IMR-90 (cell line): ENCODE measurements around the gene ANKRD40. TPM values are rescaled to one million over a fixed set of nuclear protein-coding genes. Genes with fewer than 3 reads are reported as not detected.

Experiments
- ATAC-seq: fragments of 200-7000 bp; cut with Tn5 transposase; 2 replicates; pipeline ENCODE4 v1.9.1; 2020; ENCODE audit warnings: low read depth, mild to moderate bottlenecking, moderate library complexity
- BruUV-seq: library from RNA; stranded (reverse); fragments of 400-500 nt; replicated peaks from 2 replicates; lab custom pipeline; 2021; lab: Mats Ljungman, UMichigan
- CTCF ChIA-PET: fragments of 300-600 bp; formaldehyde crosslinking; extraction: SDS; loops from one replicate; lab custom pipeline; 2021; ENCODE audit warnings: antibody characterized with exemption; lab: Yijun Ruan, JAX
- POLR2A ChIA-PET: fragments of 300-600 bp; sonication (Branson Sonifier 250); formaldehyde crosslinking; loops from one replicate; lab custom pipeline; 2022; ENCODE audit warnings: antibody characterized with exemption; ENCODE audit not compliant: unreplicated experiment; lab: Charles Lee
- DNase-seq: peaks from one replicate; pipeline ENCODE4 v3.0.0; 2013
- H2AFZ ChIP-seq: replicated peaks from 2 replicates; pipeline ENCODE3; 2013; ENCODE audit warnings: low read length, mild to moderate bottlenecking; ENCODE audit not compliant: poor library complexity
- H2AK5ac ChIP-seq: 2 replicates; pipeline ENCODE4 v1.6.1; 2013; ENCODE audit warnings: low read depth, low read length, inconsistent platforms
- H2AK9ac ChIP-seq: replicated peaks from 2 replicates; pipeline ENCODE3; 2013; ENCODE audit warnings: mild to moderate bottlenecking, low read depth, low read length, moderate library complexity; ENCODE audit not compliant: poor library complexity
- H2BK120ac ChIP-seq: 2 replicates; pipeline ENCODE4 v1.6.1; 2013; ENCODE audit warnings: low read depth, low read length, inconsistent platforms
- H2BK15ac ChIP-seq: 3 replicates; pipeline ENCODE4 v1.6.1; 2013; ENCODE audit warnings: low read depth, low read length, inconsistent platforms
- H2BK20ac ChIP-seq: 2 replicates; pipeline ENCODE4 v1.6.1; 2013; ENCODE audit warnings: low read depth, mild to moderate bottlenecking, inconsistent platforms, low read length, moderate library complexity
- H2BK5ac ChIP-seq: 2 replicates; pipeline ENCODE4 v1.6.1; 2013; ENCODE audit warnings: mild to moderate bottlenecking, low read depth, low read length, inconsistent platforms; ENCODE audit not compliant: poor library complexity, severe bottlenecking
- H3K14ac ChIP-seq: replicated peaks from 2 replicates; pipeline ENCODE4 v1.6.1; 2013; ENCODE audit warnings: low read depth, low read length, inconsistent platforms
- H3K18ac ChIP-seq: 2 replicates; pipeline ENCODE4 v1.6.1; 2013; ENCODE audit warnings: low read depth, low read length, control low read depth
- H3K23ac ChIP-seq: 2 replicates; pipeline ENCODE4 v1.6.1; 2013; ENCODE audit warnings: low read depth, low read length, inconsistent platforms
- H3K27ac ChIP-seq: 2 replicates; pipeline ENCODE4 v1.5.1; 2013; ENCODE audit warnings: mild to moderate bottlenecking, control low read depth, low read length; ENCODE audit not compliant: insufficient read depth
- H3K27me3 ChIP-seq: 2 replicates; pipeline ENCODE4 v1.6.1; 2013; ENCODE audit warnings: low read length; ENCODE audit not compliant: control insufficient read depth, insufficient read depth
- H3K36me3 ChIP-seq: 2 replicates; pipeline ENCODE4 v1.6.1; 2013; ENCODE audit warnings: low read length, mixed read lengths; ENCODE audit not compliant: control insufficient read depth, insufficient read depth
- H3K4ac ChIP-seq: 2 replicates; pipeline ENCODE4 v1.6.1; 2013; ENCODE audit warnings: low read depth, low read length, inconsistent platforms
- H3K4me1 ChIP-seq: 2 replicates; pipeline ENCODE4 v1.6.1; 2013; ENCODE audit warnings: low read length, mixed read lengths; ENCODE audit not compliant: control insufficient read depth, insufficient read depth
- H3K4me2 ChIP-seq: 2 replicates; pipeline ENCODE4 v1.6.1; 2013; ENCODE audit warnings: low read depth, mild to moderate bottlenecking, control low read depth, low read length, moderate library complexity
- H3K4me3 ChIP-seq: 2 replicates; pipeline ENCODE4 v1.5.1; 2013; ENCODE audit warnings: low read depth, mild to moderate bottlenecking, control low read depth, low read length, moderate library complexity; ENCODE audit not compliant: insufficient read depth
- H3K56ac ChIP-seq: 2 replicates; pipeline ENCODE4 v1.6.1; 2013; ENCODE audit warnings: low read length, inconsistent platforms; ENCODE audit not compliant: insufficient read depth; ENCODE audit errors: extremely low read depth
- H3K79me1 ChIP-seq, 2 experiments: 2 replicates each; pipeline ENCODE4 v1.6.1; 2013; ENCODE audit warnings: low read length in 2 of 2, inconsistent platforms in 1 of 2, low read depth in 1 of 2
- H3K9ac ChIP-seq: 2 replicates; pipeline ENCODE4 v1.6.1; 2013; ENCODE audit warnings: low read depth, low read length, control low read depth
- H3K9me1 ChIP-seq: 2 replicates; pipeline ENCODE4 v1.6.1; 2013; ENCODE audit warnings: low read length, inconsistent platforms; ENCODE audit not compliant: insufficient read depth
- H3K9me3 ChIP-seq: 2 replicates; pipeline ENCODE4 v1.6.1; 2013; ENCODE audit warnings: low read length; ENCODE audit not compliant: control insufficient read depth, insufficient read depth
- H4K20me1 ChIP-seq: 2 replicates; pipeline ENCODE4 v1.6.1; 2013; ENCODE audit warnings: low read length, inconsistent platforms; ENCODE audit not compliant: insufficient read depth
- H4K5ac ChIP-seq: 2 replicates; pipeline ENCODE4 v1.6.1; 2013; ENCODE audit warnings: mild to moderate bottlenecking, low read depth, low read length, control low read depth
- H4K8ac ChIP-seq, 2 experiments: 2 replicates each; pipeline ENCODE4 v1.6.1; 2013; ENCODE audit warnings: low read depth in 2 of 2, low read length in 2 of 2, control low read depth in 1 of 2, inconsistent platforms in 1 of 2
- H4K91ac ChIP-seq: 2 replicates; pipeline ENCODE4 v1.6.1; 2013; ENCODE audit warnings: low read depth, low read length, inconsistent platforms; ENCODE audit not compliant: insufficient read depth
- BHLHE40 ChIP-seq: fragments of 150-350 bp; IDR thresholded peaks from 2 replicates; pipeline ENCODE4 v1.6.1; 2016; ENCODE audit warnings: mild to moderate bottlenecking, low read depth, low read length
- CEBPB ChIP-seq: IDR thresholded peaks from 2 replicates; pipeline ENCODE4 v1.6.1; 2012; ENCODE audit warnings: low read depth, low read length, improper control_type of control experiment
- CHD1 ChIP-seq: IDR thresholded peaks from 2 replicates; pipeline ENCODE4 v1.6.1; 2012; ENCODE audit warnings: low read depth, low read length, improper control_type of control experiment
- FOS ChIP-seq: fragments of 150-350 bp; IDR thresholded peaks from 2 replicates; pipeline ENCODE4 v1.6.1; 2016; ENCODE audit warnings: low read depth, low read length
- MXI1 ChIP-seq: IDR thresholded peaks from 2 replicates; pipeline ENCODE4 v1.6.1; 2012; ENCODE audit warnings: low read depth, mild to moderate bottlenecking, low read length, moderate library complexity, borderline replicate concordance
- POLR2A ChIP-seq: IDR thresholded peaks from 2 replicates; pipeline ENCODE4 v1.6.1; 2012; ENCODE audit warnings: mild to moderate bottlenecking, low read depth, low read length
- RCOR1 ChIP-seq: IDR thresholded peaks from 2 replicates; pipeline ENCODE4 v1.6.1; 2012; ENCODE audit warnings: mild to moderate bottlenecking, low read length, improper control_type of control experiment; ENCODE audit not compliant: insufficient replicate concordance
- RFX5 ChIP-seq: IDR thresholded peaks from 2 replicates; pipeline ENCODE4 v1.8.0; 2012; ENCODE audit warnings: low read depth, mild to moderate bottlenecking, low read length, moderate library complexity
- WGBS, 2 experiments: methylation state at CpG; one replicate each; pipeline versions ENCODE4 v1.1.5 to v1.1.7; 2013; ENCODE audit warnings: missing lambda C conversion rate in 2 of 2; ENCODE audit not compliant: insufficient read length in 1 of 2; ENCODE audit errors: extremely low coverage in 2 of 2; 5-methylcytosine and 5-hydroxymethylcytosine counted together
- dilution Hi-C: fragments of 300-500 bp; cut with HindIII; formaldehyde crosslinking; loops from one replicate; pipeline ENCODE4 v1.14.3; 2018; ENCODE audit warnings: low sequenced_read_pairs; ENCODE audit not compliant: unreplicated experiment
- in situ Hi-C: fragments of 300-500 bp; cut with MboI; formaldehyde crosslinking; loops from 3 replicates; pipeline ENCODE4 v1.14.3; 2019; ENCODE audit warnings: low sequenced_read_pairs, inconsistent platforms, mixed read lengths
- intact Hi-C: fragments of 100-400 bp; cut with micrococcal nuclease; formaldehyde crosslinking; loops from 2 replicates; pipeline ENCODE4 v1.10.0; 2022
- polyA plus RNA-seq, 3 experiments: library from polyadenylated mRNA; depleted of rRNA; stranded (reverse); fragments of >200 nt; gene quantifications; 2 replicates each; pipeline ENCODE4 v1.2.3, GENCODE V29; 2012; ENCODE audit warnings: low replicate concordance in 1 of 3
- total RNA-seq: library from RNA; depleted of rRNA; stranded (reverse); fragments of >200 nt; gene quantifications from 2 replicates; pipeline ENCODE4 v1.2.3, GENCODE V29; 2012
- TF ChIP-seq, protein P1 (sequence below): fragments of 150-350 bp; IDR thresholded peaks from 2 replicates; pipeline ENCODE4 v1.6.1; 2016; ENCODE audit warnings: low read depth, mild to moderate bottlenecking, low read length, moderate library complexity, borderline replicate concordance
- TF ChIP-seq, protein P2 (sequence below): conservative IDR thresholded peaks from 2 replicates; pipeline ENCODE4 v1.5.1; 2012; ENCODE audit warnings: mild to moderate bottlenecking, low read depth, low read length, improper control_type of control experiment
- TF ChIP-seq, protein P3 (sequence below): fragments of 150-350 bp; IDR thresholded peaks from 2 replicates; pipeline ENCODE4 v1.6.1; 2017; ENCODE audit warnings: mild to moderate bottlenecking, antibody characterized with exemption, low read length, low read depth

ANKRD40 gene
- total and polyA plus RNA-seq, 2 of the 4 experiments (the other 2 are of a cell fraction): 23.4 to 35.8 TPM

DNA sequence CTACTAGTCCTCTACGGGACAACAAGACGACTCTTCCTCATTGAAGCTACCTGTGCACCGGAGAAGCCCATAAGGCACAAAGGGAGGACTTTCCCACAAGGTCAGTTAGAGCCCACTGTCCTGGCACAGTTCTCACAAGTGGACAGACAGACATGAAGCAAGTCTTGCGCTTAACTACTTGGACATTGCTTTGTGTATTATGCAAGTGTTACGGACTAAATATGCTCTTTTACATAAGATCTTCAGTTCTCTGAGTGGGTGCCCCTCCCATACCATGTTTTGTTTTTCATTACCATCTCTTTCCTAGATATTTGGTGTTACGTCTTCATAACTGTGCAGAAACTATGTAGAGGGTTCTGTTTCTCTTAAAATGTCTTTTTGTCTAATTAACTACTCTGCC is 41.5 kb upstream of the ANKRD40 start:
- ATAC-seq: no peak
- in situ Hi-C loops (no loop called here), dilution Hi-C loops (no loop called here), intact Hi-C loops (no loop called here)
- Histone ChIP-seq H2AFZ (no peak overlapping the region), H3K9me3 (no peaks in the 10 kb centered on the region), H2BK20ac (no peak overlapping the region), H3K36me3 (peaks cover 40% of the 10 kb centered on the region), H2BK15ac (no peak overlapping the region), H3K9ac (no peak overlapping the region), H2AK9ac (no peak overlapping the region), H3K56ac (no peak overlapping the region), H4K8ac (no peak overlapping the region), H3K18ac (no peak overlapping the region), H3K4ac (no peak overlapping the region), H4K20me1 (0 out of 2 replicates have a peak, but pooled peaks cover 2% of the 10 kb centered on the region), H2BK120ac (no peak overlapping the region), H3K4me3 (no peak overlapping the region), H3K27ac (no peak overlapping the region), H3K14ac (no peak overlapping the region), H3K9me1 (no peaks in the 10 kb centered on the region), H3K4me2 (no peak overlapping the region), H2BK5ac (no peak overlapping the region), H3K4me1 (no peaks in the 10 kb centered on the region), H3K27me3 (no peaks in the 10 kb centered on the region), H4K91ac (no peak overlapping the region), H3K79me1 (peaks cover 26 to 31% of the 10 kb centered on the region in 2 experiments), H4K5ac (no peak overlapping the region), H2AK5ac (no peak overlapping the region), H3K23ac (no peak overlapping the region)
- BruUV-seq: no TSS peak
- DNase-seq: no peak
- WGBS, 2 experiments: 100% methylated on average over 3 of the region's 6 CpGs; no CpG with 5 or more reads in 1 of the 2 experiments
- CTCF ChIA-PET: no interaction called here
- POLR2A ChIA-PET: no interaction called here
- TF ChIP-seq CEBPB: no peak
- TF ChIP-seq, protein P1, sequence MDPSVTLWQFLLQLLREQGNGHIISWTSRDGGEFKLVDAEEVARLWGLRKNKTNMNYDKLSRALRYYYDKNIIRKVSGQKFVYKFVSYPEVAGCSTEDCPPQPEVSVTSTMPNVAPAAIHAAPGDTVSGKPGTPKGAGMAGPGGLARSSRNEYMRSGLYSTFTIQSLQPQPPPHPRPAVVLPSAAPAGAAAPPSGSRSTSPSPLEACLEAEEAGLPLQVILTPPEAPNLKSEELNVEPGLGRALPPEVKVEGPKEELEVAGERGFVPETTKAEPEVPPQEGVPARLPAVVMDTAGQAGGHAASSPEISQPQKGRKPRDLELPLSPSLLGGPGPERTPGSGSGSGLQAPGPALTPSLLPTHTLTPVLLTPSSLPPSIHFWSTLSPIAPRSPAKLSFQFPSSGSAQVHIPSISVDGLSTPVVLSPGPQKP: no peak
- no peak for TF ChIP-seq MXI1
- TF ChIP-seq, protein P2, sequence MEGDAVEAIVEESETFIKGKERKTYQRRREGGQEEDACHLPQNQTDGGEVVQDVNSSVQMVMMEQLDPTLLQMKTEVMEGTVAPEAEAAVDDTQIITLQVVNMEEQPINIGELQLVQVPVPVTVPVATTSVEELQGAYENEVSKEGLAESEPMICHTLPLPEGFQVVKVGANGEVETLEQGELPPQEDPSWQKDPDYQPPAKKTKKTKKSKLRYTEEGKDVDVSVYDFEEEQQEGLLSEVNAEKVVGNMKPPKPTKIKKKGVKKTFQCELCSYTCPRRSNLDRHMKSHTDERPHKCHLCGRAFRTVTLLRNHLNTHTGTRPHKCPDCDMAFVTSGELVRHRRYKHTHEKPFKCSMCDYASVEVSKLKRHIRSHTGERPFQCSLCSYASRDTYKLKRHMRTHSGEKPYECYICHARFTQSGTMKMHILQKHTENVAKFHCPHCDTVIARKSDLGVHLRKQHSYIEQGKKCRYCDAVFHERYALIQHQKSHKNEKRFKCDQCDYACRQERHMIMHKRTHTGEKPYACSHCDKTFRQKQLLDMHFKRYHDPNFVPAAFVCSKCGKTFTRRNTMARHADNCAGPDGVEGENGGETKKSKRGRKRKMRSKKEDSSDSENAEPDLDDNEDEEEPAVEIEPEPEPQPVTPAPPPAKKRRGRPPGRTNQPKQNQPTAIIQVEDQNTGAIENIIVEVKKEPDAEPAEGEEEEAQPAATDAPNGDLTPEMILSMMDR: no peak
- TF ChIP-seq RFX5: no peak
- TF ChIP-seq CHD1: no peak
- TF ChIP-seq, protein P3, sequence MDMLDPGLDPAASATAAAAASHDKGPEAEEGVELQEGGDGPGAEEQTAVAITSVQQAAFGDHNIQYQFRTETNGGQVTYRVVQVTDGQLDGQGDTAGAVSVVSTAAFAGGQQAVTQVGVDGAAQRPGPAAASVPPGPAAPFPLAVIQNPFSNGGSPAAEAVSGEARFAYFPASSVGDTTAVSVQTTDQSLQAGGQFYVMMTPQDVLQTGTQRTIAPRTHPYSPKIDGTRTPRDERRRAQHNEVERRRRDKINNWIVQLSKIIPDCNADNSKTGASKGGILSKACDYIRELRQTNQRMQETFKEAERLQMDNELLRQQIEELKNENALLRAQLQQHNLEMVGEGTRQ: no peak
- no peak for TF ChIP-seq BHLHE40
- TF ChIP-seq POLR2A: no peak
- TF ChIP-seq FOS: no peak
- no peak for TF ChIP-seq RCOR1
